ENCODE results near the gene TCF7L1. TPM values are rescaled to one million over a fixed set of nuclear protein-coding genes. Genes with fewer than 3 reads are reported as not detected.

TCF7L1 gene
- total and polyA plus RNA-seq, 4 donors: 12.3 to 21.5 (median 13.8) TPM

DNA sequence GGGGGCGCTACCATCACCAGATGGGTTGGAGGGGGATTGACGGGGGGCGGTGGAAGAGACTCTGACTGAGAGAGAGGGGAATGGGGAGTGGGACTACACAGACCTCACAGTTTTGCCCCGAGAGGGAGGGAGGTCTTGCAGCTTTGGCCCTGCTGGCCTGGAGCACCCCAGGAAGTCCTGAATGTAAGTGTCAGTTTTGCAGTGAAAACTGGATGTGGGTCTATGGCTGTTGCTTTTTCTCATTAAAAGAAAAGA is 2.4 kb downstream of the TCF7L1 start:
- Histone ChIP-seq H3K27ac (ENCODE audit: low read depth in 1 of 2, low read length in 1 of 2) (no peak overlapping the region), H3K27me3 (ENCODE audit: control insufficient read depth in 3 of 3, insufficient read depth in 3 of 3, low read length in 2 of 3) (no peaks in the 10 kb centered on the region), H3K9me3 (ENCODE audit: control insufficient read depth in 4 of 4, insufficient read depth in 3 of 4, low read length in 3 of 4) (no peaks in the 10 kb centered on the region), H3K4me3 (no peak overlapping the region), H3K36me3 (ENCODE audit: control insufficient read depth in 4 of 4, insufficient read depth in 4 of 4, low read length in 4 of 4) (peaks cover 0 to 10% (median 2%) of the 10 kb centered on the region in 4 donors), H3K4me1 (ENCODE audit: control insufficient read depth in 5 of 5, insufficient read depth in 5 of 5, low read length in 5 of 5) (peaks cover 0 to 37% (median 19%) of the 10 kb centered on the region in 5 donors), H3K9ac (ENCODE audit: insufficient read depth in 1 of 2, low read length in 2 of 2) (peak overlapping the region in 1 of 2 donors; percentile 59)
- ATAC-seq (ENCODE audit: insufficient read depth, low FRiP score) (no peak), DNase-seq (no peak)
- TF ChIP-seq, protein P1, sequence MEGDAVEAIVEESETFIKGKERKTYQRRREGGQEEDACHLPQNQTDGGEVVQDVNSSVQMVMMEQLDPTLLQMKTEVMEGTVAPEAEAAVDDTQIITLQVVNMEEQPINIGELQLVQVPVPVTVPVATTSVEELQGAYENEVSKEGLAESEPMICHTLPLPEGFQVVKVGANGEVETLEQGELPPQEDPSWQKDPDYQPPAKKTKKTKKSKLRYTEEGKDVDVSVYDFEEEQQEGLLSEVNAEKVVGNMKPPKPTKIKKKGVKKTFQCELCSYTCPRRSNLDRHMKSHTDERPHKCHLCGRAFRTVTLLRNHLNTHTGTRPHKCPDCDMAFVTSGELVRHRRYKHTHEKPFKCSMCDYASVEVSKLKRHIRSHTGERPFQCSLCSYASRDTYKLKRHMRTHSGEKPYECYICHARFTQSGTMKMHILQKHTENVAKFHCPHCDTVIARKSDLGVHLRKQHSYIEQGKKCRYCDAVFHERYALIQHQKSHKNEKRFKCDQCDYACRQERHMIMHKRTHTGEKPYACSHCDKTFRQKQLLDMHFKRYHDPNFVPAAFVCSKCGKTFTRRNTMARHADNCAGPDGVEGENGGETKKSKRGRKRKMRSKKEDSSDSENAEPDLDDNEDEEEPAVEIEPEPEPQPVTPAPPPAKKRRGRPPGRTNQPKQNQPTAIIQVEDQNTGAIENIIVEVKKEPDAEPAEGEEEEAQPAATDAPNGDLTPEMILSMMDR (IDR thresholded peaks at IDR 0.05; ENCODE audit: control extremely low read depth, extremely low read depth): no peak
- WGBS, 2 donors: 71 to 93% methylated on average over 4 of the region's 4 CpGs

DNA sequence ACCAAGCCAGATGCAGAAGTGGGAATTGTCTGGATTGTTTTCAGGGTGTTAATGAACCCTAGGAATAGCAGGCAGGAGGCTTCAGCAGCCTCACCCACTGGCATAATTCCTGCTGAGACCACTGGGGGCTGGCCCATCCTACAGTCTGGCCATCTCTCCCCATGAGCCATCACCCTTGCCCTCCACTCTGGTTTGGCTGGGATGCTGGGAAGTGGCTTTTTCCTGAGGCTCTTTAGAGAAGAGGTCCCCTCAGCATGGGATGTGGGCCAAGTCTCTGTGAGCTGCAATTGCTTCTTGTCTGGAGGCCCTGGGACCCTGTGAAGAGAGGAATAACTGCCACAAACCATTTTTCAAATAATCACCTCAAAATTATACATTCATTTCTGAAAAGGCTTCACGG is 4.0 kb downstream of the TCF7L1 start:
- no peaks in the 10 kb centered on the region for H3K9me3 ChIP-seq (ENCODE audit: control insufficient read depth in 4 of 4, insufficient read depth in 3 of 4, low read length in 3 of 4)
- TF ChIP-seq, protein P1 (IDR thresholded peaks at IDR 0.05; ENCODE audit: control extremely low read depth, extremely low read depth): no peak
- WGBS, 2 donors: 78 to 83% methylated on average over 1 of the region's 1 CpG
- no peaks in the 10 kb centered on the region for H3K27me3 ChIP-seq (ENCODE audit: control insufficient read depth in 3 of 3, insufficient read depth in 3 of 3, low read length in 2 of 3)
- DNase-seq (peak in 2 of 3 donors; percentile 31 to 42), ATAC-seq (ENCODE audit: insufficient read depth, low FRiP score) (no peak)
- H3K36me3 ChIP-seq (ENCODE audit: control insufficient read depth in 4 of 4, insufficient read depth in 4 of 4, low read length in 4 of 4): peaks cover 0 to 17% (median 4%) of the 10 kb centered on the region in 4 donors
- no peak overlapping the region for H3K9ac ChIP-seq (ENCODE audit: insufficient read depth in 1 of 2, low read length in 2 of 2)
- peaks cover 0 to 33% (median 19%) of the 10 kb centered on the region in 5 donors for H3K4me1 ChIP-seq (ENCODE audit: control insufficient read depth in 5 of 5, insufficient read depth in 5 of 5, low read length in 5 of 5)
- H3K27ac ChIP-seq (ENCODE audit: low read depth in 1 of 2, low read length in 1 of 2): no peak overlapping the region
- no peak overlapping the region for H3K4me3 ChIP-seq

DNA sequence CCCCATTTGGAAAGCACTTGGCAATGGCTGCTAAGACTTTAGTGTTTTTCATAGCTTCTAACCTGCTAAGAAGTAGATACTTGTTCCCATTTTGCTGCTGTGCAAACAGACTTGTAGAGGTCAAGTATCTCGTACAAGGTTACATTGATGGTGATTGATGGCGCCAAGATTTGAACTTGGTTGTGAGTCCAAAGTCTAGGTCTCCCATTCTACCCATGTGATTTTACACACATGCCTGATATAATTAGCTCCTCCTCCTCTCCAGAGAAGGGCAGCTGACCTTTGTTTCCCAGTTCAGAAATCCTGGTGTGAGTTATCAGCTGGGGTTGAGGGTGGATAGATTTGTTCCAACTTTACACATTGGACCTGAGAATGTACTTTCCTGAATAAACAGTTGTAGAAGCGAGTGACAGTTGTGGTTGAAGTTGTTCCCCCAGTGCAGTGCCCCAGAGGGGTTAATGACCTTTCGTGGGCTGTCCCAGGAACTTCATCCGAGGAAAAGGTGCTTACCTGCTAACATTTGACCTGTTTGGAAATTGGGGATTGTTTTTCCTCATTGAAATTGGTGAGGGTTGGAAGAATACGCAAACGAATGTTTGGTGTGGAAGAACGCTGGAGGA is 10.4 kb downstream of the TCF7L1 start:
- WGBS, 2 donors: 70 to 88% methylated on average over 8 of the region's 8 CpGs
- DNase-seq: peak in 1 of 3 donors; percentile 62
- H3K4me1 ChIP-seq (ENCODE audit: control insufficient read depth in 5 of 5, insufficient read depth in 5 of 5, low read length in 5 of 5): peaks cover 0 to 6% (median 5%) of the 10 kb centered on the region in 5 donors

More for the DNA sequence above, 10.4 kb downstream of the TCF7L1 start:
- no peak for ATAC-seq (ENCODE audit: insufficient read depth, low FRiP score)
- peaks cover 0 to 13% (median 6%) of the 10 kb centered on the region in 4 donors for H3K36me3 ChIP-seq (ENCODE audit: control insufficient read depth in 4 of 4, insufficient read depth in 4 of 4, low read length in 4 of 4)
- no peaks in the 10 kb centered on the region for H3K9me3 ChIP-seq (ENCODE audit: control insufficient read depth in 4 of 4, insufficient read depth in 3 of 4, low read length in 3 of 4)
- no peaks in the 10 kb centered on the region for H3K27me3 ChIP-seq (ENCODE audit: control insufficient read depth in 3 of 3, insufficient read depth in 3 of 3, low read length in 2 of 3)
- no peak overlapping the region for H3K27ac ChIP-seq (ENCODE audit: low read depth in 1 of 2, low read length in 1 of 2)
- TF ChIP-seq, protein P1 (IDR thresholded peaks at IDR 0.05; ENCODE audit: control extremely low read depth, extremely low read depth): no peak
- no peak overlapping the region for H3K4me3 ChIP-seq
- H3K9ac ChIP-seq (ENCODE audit: insufficient read depth in 1 of 2, low read length in 2 of 2): no peak overlapping the region
